NOMO-1 treated with dmso at 0.1 percent for 144 hours (cell line): ENCODE results near the gene MYLK.
"Not testable (repeated sequence)": the region's sequence is repeated elsewhere in the genome, so short reads cannot be mapped to it uniquely, and the experiment has no call there.

Experiments used
- DNase-seq: peaks from one replicate; lab custom pipeline; 2025; ENCODE audit not compliant: unreplicated experiment; lab: John Stamatoyannopoulos, UW

The MYLK gene

DNA sequence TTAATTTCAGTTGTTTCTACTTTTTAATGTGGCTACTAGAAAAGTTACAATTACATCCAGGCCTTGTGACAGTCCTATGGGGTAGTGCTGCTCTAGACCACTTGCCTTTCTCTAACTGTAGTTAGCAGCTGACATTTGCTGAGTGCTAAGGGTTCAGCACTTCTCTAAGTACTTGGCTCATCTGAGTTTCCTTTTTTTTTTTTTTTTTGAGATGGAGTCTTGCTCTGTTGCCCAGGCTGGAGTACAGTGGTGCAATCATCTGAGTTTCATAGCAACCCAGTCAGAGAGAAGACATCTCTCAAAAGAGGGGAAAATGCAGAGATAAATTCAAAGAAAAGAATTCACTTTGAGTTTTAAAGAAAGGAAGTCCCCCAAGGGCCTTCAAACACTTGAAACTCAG is 130.8 kb downstream of the MYLK start:
- no peak for DNase-seq

DNA sequence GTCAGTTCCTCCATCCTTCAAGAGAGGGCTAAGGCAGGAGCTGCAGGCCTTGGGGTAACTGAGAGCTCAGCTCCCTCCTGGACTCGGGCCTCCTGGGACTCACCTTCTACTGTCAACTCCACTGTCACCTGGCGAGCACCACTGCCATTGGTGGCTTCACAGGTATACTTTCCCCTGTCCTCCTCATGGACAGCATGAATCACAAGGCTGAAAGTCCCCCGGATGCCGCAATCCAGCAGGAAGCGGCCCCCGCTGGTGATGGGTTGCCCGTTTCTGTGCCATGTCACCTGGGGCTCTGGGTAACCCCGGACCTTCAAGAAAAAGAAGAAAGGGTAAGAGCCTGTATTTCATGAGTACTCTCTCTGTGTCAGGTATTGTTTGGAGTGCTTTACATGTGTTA is 131.9 kb downstream of the MYLK start:
- DNase-seq, result no peak

DNA sequence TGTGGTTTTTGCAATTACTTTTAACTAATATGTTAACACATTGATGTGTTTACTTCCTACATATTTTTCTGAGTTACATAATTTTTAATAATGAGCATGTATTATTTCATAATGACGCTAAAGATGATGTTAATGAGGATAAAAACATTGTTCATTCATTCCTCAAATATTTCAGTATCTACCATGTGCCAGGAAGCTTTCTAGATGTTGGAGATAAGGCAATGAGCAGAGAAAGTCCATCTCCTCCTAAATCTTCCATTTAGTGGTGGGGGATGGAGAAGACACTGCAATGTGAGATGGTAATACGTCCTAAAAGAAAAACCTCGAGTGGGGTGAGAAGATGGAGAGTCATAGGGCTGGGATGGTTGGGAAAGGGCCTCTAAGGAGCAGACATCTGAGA is 132.7 kb downstream of the MYLK start:
- no peak for DNase-seq

DNA sequence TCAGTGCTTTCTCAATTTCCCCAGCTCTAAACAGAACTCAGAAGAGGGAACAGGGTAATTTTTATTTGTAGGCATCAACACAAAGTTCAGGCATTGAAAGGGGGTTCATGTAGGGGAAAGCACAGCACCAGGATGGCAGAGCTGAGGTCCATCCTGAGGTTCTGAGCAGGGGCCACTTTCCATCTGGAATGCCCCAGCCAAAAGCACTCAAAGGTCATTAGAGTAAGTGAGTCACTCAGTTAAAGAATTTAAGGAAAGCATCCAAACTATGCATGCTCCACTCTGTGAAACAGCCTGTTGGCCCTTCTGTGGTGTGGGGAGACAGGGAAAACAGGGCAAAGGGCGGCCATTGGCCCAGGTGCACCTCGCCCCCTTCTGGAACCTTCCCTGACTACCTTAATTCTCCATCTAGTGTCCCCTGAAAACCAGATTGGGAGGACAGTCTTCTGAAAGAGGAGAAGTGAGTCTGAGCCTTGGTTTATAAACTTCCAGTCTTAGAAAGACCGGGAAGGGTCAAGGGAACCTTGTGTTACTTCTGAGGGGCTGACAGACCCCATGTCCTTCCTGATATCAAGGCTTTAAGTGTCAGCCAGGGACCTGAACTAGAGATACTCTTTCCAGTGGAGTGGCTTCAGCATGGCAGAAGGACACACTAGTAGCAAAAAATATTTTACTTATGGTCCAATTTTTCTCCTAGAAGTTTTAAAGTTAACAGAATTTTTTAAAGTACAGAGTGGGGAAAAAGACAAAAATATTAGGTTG is 133.3 kb downstream of the MYLK start:
- DNase-seq, result no peak

DNA sequence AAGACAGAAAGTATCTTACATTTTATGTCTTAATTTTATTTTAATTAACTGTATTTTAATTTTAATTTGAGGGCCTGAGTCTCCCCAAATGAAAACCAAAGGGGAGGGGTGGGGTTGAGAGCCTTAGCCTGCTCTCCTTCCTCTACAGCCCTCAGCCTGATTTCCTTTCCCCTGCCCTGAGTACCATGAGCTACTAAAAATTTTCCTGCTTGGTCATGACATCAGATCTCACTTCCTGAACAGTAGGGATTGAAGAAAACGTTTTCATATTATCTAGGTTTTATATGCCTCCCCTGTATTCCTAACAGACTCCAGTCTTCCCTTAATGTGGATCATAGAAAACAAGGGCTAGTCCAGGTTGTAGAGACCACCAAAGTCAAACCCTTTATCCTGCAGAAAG is 133.9 kb downstream of the MYLK start:
- no peak for DNase-seq

DNA sequence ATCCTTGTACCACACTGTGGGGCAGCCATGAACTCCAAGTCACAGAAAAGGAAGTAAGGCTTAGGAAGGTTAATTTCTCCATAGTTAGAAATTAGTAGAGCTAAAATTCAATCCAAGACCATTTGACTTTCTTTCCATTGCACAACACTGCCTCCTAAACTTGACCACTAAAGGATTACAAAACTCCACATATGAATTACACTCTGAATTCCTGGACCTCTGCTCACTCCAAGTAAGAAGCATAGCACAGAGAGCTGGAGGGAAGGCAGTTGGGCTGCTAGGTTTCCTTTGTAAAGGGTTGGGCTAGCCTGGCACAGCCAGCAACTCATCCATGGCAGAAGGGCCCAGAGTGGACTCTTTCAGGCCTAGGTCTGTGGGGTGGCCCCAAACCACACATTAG is 134.4 kb downstream of the MYLK start:
- no peak for DNase-seq

DNA sequence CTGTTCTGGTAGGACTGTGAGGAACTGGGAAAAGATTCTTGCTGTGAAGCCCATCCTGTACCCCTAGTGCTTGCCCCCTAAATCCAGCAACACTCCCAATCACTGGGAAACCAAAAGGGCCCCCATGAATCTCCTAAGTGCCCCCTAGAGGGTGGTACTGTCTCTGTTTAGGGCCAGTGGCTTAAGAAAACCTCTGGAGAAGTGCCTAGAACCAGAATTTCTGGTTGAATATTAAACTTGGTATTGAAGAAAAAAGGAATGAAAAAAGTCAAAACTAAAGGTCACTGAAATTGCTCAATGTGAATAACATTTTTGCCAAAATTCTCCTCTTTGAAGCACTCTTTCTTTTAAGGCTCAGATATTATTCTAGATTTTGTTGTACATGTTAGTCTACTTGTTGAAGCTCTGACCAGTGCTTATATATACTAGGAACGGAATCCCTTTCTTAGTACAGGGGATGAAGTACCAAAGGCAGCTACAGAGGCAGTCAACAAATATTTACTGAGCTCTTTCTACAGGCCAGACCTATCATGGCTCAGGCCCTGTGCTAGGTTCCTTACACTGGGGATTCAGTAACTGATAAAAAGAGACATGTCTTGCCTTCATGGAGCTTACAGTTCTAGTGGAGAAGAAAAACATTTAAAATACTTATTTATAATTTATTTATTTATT is 138.8 kb downstream of the MYLK start:
- no peak for DNase-seq

DNA sequence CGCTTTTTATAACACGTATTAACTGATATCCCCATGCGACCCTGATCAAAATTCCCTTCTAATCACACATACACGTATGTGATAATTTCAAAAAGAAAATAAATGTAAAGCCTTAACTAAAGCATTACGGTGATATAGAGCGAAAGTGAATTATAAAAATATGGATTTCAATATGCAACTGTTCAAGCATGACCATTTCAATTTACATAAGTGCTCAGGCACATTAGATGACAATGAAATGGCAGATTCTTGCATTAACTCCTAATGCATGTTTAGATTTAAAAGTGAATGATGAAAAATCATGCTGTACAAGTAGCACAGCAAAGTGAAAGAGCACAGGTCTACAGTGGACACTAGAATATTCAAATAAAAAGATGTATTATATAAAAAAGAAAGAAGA is 140.1 kb downstream of the MYLK start:
- no peak for DNase-seq

DNA sequence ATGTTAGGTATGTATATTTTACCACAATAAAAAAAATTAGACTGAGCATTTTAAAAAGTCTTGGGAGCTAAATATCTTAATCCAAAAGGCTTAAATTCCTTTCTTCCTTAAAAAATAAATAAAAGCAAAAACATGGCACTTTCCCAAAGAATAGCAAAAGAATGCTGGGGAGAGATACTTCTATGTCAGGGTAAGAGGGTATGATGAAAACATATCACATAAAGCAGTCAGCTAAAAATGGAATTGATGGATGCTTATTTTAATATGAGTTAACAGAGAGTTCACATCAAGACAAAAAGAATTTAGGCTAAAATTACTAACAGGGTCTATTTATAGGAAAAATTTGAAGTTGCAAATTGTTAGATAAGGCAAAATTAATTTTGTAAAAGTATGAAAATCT is 141.0 kb downstream of the MYLK start:
- DNase-seq, result no peak

DNA sequence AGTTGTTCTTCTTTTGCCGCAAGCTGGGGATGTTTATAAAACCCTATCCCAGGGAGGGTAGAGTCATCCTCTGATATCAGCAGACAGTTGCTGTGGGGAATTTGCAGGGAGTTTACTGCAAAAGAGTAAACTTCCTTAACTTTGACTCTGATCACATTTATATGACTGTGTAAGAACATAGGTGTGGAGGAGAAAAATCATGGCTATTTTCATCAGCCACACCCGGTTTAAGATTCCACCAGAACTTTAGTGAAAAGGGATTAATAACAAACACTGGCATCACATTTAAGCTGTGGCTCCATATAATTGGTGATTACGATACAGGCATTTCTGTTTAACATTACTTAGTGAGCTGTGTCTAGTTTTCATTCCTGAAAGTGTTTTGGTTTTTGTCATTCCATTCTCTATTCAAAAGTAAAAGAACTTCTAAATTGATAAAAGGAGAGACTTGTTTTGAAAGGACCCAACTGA is 143.1 kb downstream of the MYLK start:
- no peak for DNase-seq

DNA sequence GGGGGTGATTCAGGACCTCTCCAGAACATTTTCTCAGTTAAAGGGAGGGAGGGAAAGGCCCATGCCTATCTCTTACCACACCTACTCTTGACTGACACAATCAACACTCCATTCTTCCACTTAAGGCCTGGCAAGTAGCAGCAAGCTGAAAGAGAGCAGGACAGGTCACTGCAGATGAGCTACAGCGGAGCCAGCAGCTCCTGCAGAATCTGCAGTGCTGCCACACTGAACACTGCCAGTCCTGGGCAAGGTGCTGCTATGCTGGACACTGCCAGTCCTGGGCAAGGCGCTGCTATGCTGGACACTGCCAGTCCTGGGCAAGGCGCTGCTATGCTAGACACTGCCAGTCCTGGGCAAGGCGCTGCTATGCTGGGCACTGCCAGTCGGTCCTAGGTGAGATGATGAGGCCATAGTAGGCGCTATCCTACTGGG is 143.7 kb downstream of the MYLK start:
- DNase-seq, result no peak

DNA sequence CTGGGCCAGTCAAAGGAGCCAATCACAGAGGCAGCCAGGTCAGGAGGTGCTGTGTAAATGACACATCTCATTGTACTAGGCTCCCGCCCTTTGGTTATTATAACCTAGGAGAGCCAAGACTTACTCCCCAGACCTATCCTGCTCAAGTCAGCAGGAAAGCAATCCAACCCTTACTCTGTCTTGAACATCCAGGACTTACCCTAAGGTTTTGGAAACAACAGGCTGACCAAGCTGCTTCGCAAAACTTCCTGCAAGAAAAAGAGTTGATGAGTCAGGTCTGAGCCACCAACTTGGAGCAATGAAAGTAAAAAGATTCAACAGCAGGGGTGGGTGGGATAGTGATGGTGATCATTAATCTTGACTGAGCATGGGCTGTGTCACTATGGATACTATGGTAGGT is 144.4 kb downstream of the MYLK start:
- no peak for DNase-seq

DNA sequence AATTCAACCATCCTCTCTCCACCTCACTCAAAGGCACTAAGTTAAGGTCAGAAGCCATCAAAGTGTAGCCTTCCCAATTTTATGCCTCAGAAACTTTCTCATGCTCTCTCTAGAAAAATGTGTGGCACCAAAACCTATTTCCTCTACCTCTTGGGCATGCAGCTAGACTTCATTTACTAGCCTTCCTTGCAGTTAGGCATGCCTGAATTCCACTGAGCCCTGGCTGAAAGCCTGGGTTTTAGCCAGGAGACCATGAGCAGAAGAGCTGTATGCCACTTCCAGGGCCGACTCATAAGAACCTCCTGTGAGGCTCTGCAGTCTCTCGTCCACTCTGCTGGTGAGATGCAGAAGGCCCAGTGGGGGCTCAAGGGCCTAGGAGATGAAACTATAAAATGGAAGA is 145.0 kb downstream of the MYLK start:
- no peak for DNase-seq

DNA sequence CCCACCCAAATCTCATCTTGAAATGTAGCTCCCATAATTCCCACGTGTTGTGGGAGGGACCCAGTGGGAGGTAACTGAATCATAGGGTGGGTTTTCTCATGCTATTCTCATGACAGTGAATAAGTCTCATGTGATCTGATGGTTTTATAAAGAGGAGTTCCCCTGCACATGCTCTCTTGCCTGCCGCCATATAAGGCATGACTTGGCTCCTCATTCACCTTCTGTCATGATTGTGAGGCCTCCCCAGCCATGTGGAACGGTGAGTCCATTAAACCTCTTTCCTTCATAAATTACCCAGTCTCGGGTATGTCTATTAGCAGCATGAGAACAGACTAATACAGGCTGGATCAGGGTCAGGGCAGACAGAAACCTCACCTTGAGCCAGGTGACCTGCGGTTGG is 145.6 kb downstream of the MYLK start:
- not testable (repeated sequence) for DNase-seq

DNA sequence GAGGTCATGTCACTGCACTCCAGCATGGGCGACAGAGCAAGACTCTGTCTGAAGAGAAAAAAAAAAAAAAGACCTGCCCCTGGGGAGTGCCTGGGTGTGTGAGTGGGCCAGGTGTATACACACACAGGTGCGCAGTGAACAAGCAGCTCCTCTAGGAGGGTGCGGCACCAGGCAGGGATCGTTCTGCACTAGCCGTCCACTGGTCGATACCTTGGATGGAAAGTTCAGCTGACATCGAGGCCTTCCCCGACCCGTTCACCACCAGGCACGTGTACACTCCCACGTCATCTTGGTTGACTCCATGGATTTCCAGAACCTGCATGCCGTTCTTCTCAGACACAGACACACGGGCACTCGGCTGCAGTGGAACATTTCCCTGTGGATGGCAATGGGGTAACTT is 147.0 kb downstream of the MYLK start:
- no peak for DNase-seq

DNA sequence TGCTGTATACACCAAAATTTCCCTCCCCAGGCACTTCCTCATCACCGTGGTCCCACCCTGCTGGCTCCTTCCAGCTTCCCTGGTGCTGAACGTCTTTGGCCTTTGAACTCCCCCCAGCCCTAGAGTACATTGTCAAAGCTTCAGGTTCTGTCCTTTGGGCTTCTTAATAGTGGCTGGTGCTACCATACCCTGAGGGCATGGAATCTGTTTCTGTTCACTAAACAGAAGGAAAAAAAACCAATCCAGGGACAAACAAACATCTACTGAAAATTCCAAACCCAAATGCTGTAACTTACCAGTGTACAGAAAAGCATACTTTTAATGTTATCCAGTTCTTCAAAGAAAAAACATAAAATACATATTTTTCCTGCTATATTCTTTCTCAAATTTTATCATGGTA is 148.7 kb downstream of the MYLK start:
- no peak for DNase-seq

DNA sequence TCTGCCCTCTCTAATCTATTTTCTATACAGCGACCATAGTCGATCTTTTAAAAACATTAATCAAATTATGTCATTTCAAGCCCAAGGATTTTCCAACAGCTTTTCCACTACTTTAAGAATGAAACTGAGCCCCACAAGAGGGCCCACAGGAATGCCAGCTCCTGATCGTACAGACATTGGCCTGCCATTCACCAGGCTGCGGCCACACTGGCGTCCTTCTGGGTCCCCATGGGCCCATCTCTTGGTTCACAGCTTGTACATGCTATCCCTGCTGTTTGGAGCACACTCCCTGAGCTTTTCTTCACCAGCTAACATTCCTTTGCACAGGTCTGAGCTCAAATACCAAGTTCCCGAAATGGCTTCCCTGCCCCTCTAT is 149.6 kb downstream of the MYLK start:
- DNase-seq, result no peak

DNA sequence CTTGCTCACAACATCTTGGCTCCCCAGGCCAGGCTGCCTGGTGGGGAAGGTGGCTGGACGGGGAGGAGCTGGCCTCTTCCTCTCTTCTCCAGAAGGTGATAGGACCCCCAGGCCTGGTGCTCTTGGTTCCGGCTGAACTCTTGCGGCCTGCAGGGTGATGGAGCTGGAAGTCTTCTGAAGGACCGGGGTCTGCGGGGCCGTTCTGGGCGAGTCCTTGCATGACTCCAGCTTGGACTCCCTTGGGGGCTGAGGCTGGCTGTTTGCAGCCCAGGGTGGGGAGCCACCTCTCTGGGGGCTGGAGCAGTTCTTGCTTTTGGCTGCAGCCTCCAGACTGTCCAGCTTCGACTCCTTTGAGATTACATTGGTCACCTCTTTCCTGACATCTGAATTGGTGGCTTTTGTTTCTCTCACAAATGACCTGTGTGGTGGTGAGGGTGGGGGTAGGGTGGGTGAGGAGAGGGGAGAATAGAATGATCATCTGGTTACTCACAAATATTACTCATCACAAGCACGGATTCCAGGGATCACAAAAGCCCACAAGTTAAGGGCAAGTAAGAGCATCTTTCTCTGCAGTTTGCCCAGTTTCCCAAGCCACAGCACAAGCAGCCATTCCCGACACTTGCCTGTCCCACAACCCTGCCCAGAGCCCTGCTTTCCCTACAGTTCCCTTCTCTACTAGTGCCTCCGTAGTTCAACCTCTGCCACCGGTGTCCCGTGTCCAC is 150.2 kb downstream of the MYLK start:
- DNase-seq, result no peak

DNA sequence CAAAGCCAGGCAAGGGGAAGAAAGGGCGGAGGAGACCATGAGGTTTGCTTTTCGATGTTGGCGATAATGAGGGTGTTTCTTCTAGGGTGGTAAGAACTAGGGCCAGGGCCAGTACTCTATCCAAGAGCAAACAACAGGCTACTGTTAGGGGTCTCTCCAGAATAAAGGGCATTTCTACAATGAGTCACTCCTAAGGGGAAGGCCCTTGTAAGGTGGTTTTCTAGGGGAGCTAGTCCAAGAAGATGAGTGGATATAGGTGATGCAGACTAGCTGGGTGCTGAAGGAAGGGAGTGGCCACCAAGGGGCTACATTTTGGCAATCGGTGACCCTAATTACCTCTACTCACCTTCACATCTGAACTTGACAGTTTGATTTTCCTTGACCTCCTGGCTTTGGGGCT is 150.8 kb downstream of the MYLK start:
- DNase-seq, result no peak

DNA sequence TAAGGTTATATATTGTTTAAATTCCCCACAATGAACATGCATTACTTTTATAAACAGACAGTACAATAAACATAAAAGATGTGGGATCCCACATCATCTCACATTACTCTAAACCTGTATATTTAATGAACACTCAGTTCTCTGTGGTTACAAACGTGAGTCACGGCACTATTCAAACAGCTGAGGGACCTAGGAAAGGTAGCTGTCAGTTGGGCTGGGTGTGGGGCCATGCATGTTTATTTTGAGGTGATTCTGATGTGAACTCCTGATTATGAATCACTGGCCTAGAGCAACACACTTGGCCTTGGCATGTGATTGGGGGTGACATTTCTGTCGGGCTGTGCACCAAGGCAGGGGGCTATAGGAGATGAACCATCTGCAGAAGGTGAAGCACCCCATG is 151.7 kb downstream of the MYLK start:
- no peak for DNase-seq

DNA sequence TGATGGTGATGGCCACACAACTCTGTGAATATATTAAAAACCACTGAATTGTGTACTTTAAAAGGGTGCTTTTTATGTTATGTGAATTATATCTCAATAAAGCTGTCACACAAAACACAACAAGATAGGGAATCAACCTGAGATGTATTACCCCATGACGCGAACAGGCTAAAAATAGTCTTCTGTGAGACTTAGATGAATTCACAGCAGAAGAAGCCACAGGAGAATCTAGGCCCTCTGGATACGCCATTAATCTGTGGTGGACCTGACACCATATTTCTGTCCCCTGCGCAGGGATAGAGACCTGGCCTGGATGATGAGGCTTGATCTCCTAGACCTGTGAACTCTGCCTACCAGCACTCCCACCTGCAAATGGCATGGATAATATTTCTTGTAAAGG is 153.3 kb downstream of the MYLK start:
- DNase-seq, result no peak

DNA sequence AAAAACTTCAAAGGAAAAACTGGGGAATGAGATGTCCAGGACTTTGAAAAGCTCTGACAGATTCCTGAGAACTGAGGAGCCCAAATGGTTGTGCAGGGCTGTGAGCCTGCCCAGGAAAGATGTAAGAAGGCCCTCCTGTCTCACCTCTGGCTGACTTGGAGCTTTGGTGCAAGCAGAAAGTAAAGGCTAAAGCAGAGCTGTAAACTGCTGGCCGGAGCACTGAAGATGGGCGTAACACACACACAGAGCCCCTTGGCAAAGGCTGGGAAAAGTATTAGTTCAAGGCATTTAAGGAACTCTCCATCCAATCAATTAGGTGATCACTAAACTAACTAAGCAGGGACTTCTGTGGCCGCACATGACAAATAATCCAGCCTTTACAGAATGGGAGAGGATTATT is 155.1 kb downstream of the MYLK start:
- DNase-seq, result no peak
